ENCODE data around the gene DHRS2.
"Not testable (repeated sequence)": the region's sequence is repeated elsewhere in the genome, so short reads cannot be mapped to it uniquely, and the experiment has no call there.

The DHRS2 gene

DNA sequence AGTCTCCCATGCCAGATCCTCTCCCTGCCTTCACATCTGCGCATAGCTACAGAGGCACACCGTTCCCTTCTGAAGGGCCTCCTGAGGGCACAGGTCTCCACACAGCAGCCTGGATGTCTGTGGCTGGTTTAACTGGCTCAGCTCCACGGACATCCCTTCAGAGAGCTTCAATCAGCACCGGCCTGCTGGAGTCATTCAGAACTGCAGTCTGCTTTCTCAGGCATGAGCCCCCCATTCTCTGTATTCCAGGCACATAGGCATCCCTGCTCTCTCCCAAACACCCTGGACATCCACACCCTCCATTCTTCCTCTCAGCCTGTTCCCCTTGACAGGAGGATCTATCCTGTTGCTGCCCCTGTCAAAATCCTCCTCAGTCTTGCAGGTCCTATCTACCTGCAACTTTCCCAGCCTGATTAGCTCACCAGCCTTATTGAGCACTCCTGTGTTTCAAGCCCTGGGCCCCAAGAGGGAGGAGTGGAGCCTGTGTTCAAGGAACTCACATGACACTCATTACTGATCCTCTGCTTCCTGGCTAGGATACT lies 2.9 kb upstream of the DHRS2 start:
- no peak for DNase-seq (ENCODE audit: low read depth)

DNA sequence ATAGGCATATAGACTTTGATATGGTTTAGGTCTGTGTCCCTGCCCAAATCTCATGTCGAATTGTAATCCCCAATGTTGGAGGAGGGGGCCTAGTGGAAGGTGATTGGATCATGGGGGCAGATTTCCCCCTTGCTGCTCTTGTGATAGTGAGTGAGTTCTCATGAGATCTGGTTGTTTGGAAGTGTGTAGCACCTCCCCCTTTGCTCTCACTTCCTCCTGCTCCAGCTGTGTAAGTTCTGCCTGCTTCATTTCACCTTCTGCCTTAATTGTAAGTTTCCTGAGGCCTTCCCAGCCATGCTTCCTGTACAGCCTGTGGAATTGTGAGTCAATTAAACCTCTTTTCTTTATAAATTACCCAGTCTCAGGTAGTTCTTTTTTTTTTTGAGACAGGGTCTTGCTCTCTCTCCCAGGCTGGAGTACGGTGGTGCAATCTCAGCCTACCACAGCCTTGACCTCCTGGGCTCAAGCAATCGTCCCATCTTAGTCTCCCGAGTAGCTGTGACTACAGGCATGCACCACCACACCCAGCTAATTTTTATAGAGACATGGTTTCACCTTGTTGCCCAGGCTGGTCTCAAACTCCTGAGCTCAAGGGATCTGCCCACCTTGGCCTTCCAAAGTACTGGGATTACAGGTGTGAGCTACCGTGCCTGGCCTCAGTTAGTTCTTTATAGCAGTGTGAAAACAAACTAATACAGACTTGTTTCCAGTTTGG lies 1.3 kb upstream of the DHRS2 start:
- DNase-seq (ENCODE audit: low read depth) = not testable (repeated sequence)

DNA sequence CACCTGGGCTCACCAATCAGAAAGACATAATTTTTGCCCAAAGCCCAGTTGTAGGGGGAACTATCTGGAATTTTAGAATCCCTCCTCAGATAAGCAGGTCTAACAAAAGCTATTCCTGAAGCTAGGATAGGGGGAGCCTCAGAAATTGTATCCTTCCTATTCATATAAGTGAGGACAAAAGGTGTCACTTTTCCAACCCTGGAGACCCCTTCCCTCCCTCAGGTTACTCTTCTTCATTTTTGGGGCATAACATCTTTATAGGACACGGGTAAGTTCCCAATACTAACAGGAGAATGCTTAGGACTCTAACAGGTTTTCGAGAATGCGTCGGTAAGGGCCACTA lies 1.1 kb downstream of the DHRS2 start:
- DNase-seq (ENCODE audit: low read depth) = not testable (repeated sequence)

DNA sequence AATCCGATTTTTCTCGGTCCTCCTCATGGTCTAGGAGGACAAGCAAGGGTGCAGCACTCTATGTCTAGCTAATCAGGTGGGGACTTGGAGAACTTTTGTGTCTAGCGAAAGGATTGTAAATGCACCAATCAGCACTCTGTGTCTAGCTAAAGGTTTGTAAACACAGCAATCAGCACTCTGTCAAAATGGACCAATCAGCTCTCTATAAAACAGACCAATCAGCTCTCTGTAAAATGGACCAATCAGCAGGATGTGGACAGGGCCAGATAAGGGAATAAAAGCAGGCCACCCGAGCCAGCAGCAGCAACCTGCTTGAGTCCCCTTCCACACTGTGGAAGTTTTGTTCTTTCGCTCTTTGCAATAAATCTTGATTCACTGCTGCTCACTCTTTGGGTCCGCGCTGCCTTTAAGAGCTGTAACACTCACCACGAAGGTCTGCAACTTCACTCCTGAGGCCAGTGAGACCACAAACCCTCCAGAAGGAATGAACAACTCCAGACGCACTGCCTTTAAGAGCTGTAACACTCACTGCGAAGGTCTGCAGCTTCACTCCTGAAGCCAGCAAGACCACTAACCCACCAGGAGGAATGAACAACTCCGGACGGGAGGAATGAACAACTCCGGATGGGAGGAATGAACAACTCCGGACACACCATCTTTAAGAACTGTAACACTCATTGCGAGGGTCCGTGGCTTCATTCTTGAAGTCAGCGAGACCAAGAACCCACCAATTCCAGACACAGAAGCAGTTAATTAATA lies 1.7 kb downstream of the DHRS2 start:
- DNase-seq (ENCODE audit: low read depth) = not testable (repeated sequence)

DNA sequence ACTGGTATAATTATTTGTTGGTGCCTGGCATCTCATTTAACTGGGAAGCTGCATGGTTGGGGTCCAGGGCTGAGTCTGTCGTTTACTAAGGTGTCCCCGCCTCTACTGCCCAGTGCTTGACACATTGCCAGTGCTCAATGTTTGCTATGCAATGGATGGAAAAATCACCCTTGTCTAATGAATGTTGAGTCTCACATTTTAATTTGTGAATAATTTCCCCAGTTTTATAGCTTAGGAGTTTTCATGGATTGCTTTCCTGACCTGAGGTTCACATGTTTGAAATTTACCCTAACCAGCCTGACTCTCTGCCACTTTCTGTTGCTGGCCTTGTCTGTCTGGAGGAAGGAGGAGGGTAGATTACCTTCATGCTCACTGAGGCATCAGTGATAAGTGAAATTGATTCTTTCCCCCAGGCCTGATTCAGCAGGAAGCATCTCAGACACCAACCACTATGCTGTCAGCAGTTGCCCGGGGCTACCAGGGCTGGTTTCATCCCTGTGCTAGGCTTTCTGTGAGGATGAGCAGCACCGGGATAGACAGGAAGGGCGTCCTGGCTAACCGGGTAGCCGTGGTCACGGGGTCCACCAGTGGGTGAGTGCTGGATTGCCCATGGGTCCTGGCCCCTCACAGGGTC lies 2.4 kb downstream of the DHRS2 start:
- no peak for DNase-seq (ENCODE audit: low read depth)

DNA sequence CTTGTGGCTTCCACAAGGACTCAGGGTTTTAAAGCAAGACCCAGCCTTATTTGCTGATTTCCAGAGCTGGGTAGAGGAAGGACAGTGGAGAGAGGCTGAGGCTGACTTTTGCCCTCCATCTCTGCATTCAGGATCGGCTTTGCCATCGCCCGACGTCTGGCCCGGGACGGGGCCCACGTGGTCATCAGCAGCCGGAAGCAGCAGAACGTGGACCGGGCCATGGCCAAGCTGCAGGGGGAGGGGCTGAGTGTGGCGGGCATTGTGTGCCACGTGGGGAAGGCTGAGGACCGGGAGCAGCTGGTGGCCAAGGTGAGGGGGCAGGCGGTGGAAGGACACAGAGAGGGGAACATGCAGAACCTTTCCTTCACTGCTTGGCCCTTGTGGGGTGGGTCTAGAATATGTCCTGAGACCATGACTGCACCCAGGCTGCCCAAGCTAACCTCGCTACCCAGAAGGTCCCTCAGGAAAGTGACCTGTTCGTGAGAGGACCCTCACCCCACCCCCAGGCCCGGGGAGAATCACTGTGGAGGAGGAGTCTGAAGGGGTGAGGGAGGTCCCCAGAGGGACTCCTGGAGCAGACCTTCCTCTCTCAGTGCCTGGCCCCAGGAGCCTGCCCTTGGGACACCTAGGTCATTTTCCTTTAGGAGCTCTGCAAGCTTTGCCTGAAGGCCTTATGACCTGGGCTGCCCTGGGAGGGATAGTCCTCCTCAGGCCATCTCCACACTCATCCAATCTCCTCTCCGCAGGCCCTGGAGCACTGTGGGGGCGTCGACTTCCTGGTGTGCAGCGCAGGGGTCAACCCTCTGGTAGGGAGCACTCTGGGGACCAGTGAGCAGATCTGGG lies 3.1 kb downstream of the DHRS2 start:
- no peak for DNase-seq (ENCODE audit: low read depth)

DNA sequence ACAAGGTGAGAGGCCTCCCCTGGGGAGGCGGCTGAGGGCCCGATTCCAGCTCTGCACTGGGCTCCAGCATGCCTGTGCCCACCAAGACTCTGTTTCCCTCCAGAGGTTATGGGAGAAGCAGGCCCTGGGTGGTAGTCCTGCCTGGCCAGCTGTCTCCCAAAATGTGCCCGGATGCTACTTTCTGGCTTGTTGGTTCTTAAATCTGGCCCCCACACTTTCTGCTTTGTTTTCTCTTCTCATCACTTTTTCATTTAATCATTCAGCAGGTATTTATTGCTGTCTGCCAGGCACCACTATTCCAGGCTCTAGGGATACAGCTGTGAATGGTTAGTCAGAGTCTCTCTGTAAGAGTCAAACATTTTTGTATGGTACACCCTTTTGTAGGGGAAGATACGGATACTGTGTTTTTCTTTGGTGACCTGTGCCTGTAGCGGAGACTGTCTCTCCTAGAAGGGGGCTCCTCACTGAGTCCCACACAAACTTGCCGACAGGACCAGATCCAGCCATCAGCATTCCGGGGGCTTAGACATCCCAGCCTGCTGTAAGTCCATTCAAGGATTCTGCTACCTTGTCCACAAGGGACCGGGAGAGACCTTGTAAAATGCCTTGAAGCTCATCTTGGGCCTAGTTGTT lies 3.8 kb downstream of the DHRS2 start:
- no peak for DNase-seq (ENCODE audit: low read depth)

DNA sequence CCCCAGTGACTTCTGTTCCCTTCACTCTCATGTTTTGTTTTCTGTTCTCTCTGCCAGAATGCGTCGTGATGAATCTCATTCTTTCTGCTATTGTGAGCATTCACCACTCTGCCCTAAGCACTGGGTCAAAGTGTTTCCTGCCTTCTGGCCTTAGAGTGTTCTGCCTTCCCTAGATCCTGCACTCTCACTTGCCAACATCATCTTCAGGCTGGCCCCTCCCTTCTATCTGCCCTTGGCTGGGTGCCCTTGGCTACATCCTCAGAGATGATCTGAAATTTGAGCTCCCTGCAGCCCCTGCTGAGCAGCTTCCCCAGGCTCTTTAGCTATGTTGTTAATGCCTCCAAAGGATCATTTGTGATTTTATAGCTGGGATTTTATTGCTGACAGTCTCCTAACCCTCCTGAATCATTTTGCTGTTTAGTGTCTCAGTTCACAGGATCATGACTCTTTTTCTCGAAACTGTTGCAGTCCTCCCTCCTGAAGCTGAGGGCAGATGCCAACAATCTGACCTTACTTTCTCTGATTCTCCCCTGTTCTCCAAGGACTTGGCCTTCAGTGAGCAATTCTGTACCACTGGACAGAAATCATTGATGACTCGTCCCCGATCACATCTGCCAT lies 4.5 kb downstream of the DHRS2 start:
- DNase-seq (ENCODE audit: low read depth) = no peak

DNA sequence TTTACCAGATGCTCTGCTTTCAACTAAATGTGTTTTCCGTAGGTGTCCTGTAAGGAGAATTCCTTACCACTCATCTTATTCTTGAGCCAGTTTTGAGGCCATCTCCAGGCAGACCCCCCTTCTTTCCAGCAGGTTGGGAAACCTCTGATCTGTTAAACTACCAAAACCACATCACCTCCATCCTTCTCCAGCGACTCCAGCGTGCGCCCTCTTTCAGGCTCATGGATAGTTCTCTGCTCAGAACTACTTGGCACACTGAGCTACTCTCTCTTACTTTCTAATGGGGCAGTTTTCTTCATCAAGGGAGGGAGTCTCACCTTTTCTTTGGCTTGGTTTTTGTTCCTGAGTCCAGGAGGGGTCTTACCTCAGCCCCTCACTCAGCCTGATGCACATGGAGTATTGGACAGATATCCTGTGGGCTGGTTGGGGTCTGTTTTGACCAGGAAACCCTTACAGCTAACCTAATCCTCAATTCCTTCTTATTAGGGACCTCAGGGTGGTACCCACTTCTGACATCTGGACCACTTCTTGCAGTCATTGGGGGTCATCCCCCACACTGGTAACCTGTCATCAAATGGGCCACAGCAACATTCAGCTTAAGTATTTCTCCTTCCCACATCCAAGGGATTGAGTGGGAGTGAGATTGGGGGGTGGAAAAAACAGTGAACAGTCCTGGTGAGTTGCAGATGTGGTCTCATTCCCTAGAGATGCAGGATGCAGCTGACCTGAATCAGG lies 5.2 kb downstream of the DHRS2 start:
- DNase-seq (ENCODE audit: low read depth) = no peak

DNA sequence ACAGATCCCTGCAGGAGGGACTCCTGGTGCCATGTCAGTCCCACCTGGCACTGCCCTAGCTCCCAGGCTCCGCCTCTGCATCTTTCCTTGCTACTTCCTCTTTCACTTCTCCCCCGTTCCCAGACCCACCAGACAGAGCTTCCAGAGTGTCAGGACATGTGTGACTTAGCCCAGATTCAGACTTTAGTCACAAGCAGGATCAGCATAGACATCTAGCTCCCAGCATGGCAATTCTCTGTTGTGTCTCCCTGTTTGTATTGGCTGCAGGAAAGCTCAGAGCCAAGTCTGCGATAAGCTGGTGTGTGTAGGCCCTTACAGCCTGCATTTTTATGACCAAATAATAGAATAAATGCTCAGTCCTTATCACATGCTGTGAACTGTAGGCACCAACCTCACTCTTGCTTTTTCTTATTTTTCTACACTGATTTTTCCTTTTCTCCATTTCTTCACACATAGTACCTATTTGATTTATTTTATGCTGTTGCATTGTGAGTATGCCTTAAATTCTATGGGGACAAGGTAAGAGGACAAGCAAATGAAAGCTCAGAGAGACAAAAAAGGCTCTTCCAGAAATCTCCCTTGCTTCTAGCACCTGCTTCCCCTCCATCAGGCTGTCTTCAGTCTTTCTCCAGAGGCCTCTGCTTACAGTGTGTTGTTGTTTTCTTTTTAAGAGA lies 5.9 kb downstream of the DHRS2 start:
- DNase-seq (ENCODE audit: low read depth) = no peak

DNA sequence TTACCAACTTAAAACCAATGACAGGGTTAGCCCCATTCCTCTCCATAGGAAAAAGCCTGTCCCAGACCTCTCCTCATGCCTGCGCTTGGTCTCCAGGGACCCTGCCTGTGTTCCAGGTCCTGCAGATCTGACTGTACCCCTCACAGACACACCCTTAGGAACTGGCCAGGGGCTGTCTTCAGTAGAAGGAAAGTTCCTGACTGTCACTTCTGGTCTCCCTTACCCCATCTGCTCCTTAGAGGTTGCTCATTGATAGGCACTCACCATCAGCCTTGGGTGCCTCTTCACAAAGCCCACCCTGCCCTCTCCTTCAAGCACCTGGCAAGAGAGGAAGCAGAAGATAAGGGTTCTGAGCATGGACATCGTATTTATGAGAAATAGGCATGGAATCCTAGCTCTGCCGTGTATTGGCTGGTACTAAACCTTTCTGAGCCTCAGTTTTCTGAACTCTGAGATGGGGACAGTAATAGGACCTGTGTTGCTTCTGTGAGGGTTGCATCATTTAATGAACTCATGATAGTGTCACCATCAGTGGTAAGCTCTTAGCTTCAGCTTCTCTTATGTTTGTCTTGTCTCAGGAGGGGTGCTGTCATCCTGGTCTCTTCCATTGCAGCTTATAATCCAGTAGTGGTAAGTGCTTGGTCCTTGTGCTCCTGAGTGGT lies 7.5 kb downstream of the DHRS2 start:
- no peak for DNase-seq (ENCODE audit: low read depth)

DNA sequence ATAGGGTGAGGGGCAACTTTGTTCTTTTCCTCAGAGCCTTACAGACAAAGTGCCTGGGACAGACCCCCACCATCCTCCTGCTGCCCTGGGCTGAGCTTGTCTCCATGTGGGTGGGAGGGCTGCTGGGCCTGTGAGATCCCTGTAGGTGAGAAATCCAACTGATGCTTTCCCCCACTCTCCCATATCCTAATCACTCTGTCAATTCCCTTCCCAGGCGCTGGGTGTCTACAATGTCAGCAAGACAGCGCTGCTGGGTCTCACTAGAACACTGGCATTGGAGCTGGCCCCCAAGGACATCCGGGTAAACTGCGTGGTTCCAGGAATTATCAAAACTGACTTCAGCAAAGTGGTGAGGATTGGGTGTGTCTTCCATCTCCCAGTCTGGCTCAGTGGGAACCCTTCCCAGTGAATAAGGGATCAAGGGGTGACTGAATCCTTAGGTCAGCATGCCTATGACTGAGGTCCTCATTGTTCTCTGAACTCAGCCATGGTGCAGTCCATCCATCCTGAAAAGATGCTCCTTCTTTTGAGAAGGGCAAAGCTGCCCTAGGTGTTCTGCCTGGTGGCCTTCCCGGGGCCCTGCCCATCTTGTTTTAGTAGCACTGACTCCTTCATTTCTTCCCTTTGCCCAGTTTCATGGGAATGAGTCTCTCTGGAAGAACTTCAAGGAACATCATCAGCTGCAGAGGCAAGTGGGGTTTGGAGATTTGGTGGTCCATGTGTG lies 8.2 kb downstream of the DHRS2 start:
- DNase-seq (ENCODE audit: low read depth) = no peak

DNA sequence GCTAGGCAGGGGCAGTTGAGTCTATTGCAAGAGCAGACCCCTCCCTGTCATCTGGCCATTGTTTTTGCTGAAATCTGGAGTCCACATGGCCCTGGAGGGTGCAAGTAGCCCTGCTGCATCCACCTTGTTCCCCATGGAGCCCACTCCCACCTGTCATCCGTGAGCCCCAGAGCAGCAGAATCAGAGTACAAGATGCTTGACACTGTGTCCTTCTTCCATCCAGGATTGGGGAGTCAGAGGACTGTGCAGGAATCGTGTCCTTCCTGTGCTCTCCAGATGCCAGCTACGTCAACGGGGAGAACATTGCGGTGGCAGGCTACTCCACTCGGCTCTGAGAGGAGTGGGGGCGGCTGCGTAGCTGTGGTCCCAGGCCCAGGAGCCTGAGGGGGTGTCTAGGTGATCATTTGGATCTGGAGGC lies 8.8 kb downstream of the DHRS2 start:
- no peak for DNase-seq (ENCODE audit: low read depth)

DNA sequence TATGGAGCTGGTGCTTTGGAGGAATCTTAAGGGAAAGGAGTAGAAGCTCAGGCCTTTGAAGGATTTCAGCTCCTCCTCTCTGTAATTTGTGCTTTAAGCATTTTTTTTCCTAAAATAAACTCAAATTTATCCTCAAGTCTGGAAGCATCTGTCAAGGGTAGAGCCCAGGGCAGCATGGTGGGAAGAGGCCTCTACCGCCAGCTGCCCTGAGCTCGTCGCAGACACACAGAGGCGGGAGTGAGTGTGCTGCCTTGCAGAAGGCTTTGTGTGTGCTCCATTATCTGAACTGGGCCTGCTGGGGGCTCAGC lies 9.3 kb downstream of the DHRS2 start:
- DNase-seq (ENCODE audit: low read depth) = no peak

DNA sequence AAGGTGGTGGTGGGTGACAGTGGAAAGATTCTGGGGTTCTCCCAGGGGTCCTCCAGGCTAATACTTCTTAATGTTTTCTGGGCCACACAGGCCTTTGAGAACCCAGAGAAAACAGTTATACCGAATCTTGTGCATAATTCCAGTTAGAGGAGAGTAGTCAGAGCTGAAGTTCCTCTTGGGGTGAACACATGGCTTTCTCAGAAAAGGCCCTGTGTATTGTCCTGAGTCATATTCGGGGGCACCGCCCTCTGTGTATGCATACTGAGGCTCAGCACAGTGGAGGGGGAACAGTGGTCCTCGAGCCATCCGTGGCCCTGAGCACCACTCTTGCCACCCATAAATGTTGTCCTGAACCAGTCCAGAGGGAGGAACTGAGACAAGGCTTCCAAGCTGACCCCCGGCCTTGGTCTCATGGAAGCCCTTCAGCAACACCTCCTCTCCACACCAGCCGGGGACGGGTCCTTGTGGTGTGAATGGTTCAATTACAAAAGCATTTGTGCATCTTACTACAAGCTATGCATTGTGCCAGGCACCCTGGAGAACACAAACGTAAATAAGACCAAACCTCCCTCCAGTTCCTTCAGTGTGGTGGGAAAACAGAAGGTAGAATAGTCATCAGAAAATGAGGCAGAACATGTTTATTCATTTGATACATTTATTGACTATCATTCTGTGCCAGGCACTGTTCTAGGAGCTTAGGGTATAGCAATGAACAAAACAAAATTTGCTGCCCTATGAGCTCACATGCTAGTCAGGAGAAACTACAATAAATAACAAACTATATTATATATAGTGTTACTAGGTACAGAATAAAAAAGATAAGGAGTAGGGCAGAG lies 9.9 kb downstream of the DHRS2 start:
- DNase-seq (ENCODE audit: low read depth) = no peak

DNA sequence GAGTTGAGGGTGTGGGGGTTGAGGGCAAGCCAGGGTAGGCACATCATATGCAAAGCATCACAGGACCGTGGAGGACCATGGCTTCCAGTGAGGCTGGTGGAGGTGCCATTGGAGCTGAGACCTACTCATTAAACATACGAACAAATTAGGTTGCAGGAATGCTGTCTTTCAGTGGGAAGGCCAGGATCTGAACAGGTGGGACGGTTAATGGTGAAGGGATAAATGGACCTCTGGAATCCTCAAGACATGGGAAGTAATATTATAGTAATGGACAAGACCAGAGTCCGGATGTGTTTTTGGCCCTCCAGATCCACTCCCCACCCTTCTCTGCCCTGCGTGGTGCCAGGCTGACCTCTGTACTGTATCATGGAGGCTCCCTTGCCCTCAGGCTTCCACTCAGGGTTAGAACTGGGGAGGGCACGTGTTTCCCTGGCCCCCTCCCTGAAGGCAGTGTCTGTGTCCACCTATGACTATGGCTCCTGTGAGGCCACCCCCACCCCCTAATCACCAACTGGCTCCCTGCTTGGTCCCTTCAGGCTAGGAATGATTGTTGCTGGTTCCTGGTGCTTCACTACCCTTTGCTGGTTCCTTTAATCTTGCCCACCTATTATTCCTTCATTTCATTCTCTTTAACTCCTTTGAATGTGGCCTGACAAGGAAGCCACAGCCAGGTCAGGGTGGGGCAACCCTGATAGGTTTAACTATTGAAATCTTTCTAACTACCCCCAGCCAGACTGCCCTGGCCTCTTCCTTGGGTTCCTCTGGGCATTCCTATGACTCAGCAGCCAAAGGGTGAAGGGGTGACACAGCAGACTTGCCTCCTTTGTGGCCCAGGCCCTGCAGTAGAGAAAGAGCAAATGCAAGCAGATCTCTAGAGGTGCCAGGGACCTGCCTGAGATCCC lies 10.7 kb downstream of the DHRS2 start:
- no peak for DNase-seq (ENCODE audit: low read depth)

DNA sequence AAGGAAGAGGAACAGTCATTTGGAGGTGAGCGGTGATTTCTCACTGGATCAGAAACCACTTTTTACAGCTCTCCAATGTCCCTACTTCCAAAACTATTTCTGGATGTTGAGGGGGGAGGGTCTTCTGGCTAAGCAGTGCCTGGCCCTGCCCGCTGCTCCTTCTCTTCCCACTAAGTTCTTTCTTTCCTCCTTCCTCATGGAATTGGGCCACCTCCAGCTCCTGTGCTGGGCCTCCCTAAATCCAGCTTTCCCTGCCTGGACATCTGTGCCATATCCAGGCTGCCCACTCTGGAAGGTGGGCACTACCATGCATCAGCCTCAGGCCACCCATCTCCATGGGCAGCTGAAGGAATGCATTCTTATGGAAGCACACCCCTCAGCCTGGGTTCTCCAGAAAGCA lies 11.5 kb downstream of the DHRS2 start:
- no peak for DNase-seq (ENCODE audit: low read depth)
